HepG2 (cell line): ENCODE measurements around the gene JPH4. TPM values are rescaled to one million over a fixed set of nuclear protein-coding genes. Genes with fewer than 3 reads are reported as not detected.

Experiments used
- FOXK2 ChIP-seq: fragments of 450-650 bp; IDR thresholded peaks from 2 replicates; pipeline ENCODE4 v1.6.1; 2016
- HNF4G ChIP-seq, 2 experiments: sonication (generic) in 1 of 2; formaldehyde crosslinking in 1 of 2; IDR thresholded peaks; 2 replicates each; pipeline versions ENCODE4 v1.4.0 to v1.6.1; 2011 to 2020; ENCODE audit warnings: borderline replicate concordance in 2 of 2, low read depth in 2 of 2, mild to moderate bottlenecking in 2 of 2, low read length in 1 of 2, missing genetic modification reagents in 1 of 2, moderate library complexity in 1 of 2
- JUNB ChIP-seq: sonication (generic); formaldehyde crosslinking; IDR thresholded peaks from 2 replicates; pipeline ENCODE4 v1.8.0; 2022; ENCODE audit warnings: missing genetic modification reagents, mild to moderate bottlenecking, borderline replicate concordance
- KIAA2018 ChIP-seq: sonication (generic); formaldehyde crosslinking; IDR thresholded peaks from 2 replicates; pipeline ENCODE4 v1.5.0; 2020; ENCODE audit warnings: mild to moderate bottlenecking, missing genetic modification reagents, borderline replicate concordance
- NR1H2 ChIP-seq: sonication (generic); formaldehyde crosslinking; IDR thresholded peaks from 2 replicates; pipeline ENCODE4 v1.8.1; 2022; ENCODE audit warnings: low read depth, missing genetic modification reagents, borderline replicate concordance
- ONECUT2 ChIP-seq: sonication (generic); formaldehyde crosslinking; IDR thresholded peaks from 2 replicates; pipeline ENCODE4 v1.4.0; 2020; ENCODE audit warnings: missing genetic modification reagents
- SP2 ChIP-seq: sonication (generic); formaldehyde crosslinking; IDR thresholded peaks from 2 replicates; pipeline ENCODE4 v1.5.1; 2020; ENCODE audit warnings: mild to moderate bottlenecking, missing genetic modification reagents
- ZNF446 ChIP-seq: sonication (generic); formaldehyde crosslinking; IDR thresholded peaks from 2 replicates; pipeline ENCODE4 v1.5.0; 2020; ENCODE audit warnings: mild to moderate bottlenecking, missing genetic modification reagents
- polyA plus RNA-seq, 8 experiments: library from polyadenylated mRNA; depleted of rRNA in 3 of 8; stranded (reverse) in 7 of 8; unstranded in 1 of 8; fragments of >200 nt; fragmentation: Illumina TruSeq in 4 of 8; extraction: Trizol in 4 of 8; gene quantifications; 2 replicates each; pipeline versions ENCODE4 v1.2.1 to v1.2.3, GENCODE V29; 2011 to 2016; ENCODE audit warnings: low read depth in 4 of 8, missing spikeins in 1 of 8, mixed read lengths in 1 of 8; ENCODE audit not compliant: insufficient read depth in 1 of 8
- total RNA-seq, 5 experiments: library from RNA; depleted of rRNA; stranded (reverse); fragments of >200 nt; fragmentation: Illumina TruSeq; extraction: Trizol; gene quantifications; 2 replicates each; pipeline ENCODE4 v1.2.3, GENCODE V29; 2016; ENCODE audit warnings: low read depth in 1 of 5
- TF ChIP-seq, protein P1 (sequence below): sonication (generic); formaldehyde crosslinking; IDR thresholded peaks from one replicate; pipeline ENCODE4 v1.5.1; 2020; ENCODE audit warnings: mild to moderate bottlenecking, missing genetic modification reagents; ENCODE audit errors: not compliant biosample characterization
- TF ChIP-seq, protein P2 (sequence below): sonication (generic); formaldehyde crosslinking; IDR thresholded peaks from 2 replicates; pipeline ENCODE4 v1.5.1; 2020; ENCODE audit warnings: missing genetic modification reagents, mild to moderate bottlenecking, borderline replicate concordance

The JPH4 gene
- total and polyA plus RNA-seq, 2 of the 13 experiments (the other 11 are each of a cell fraction or from before 2014, with no cell fraction given) = 0.08 to 0.22 TPM

GRCh38 chr14:23550812-23551265 lies 27.8 kb downstream of the JPH4 start (continued):
- TF ChIP-seq, protein P1, sequence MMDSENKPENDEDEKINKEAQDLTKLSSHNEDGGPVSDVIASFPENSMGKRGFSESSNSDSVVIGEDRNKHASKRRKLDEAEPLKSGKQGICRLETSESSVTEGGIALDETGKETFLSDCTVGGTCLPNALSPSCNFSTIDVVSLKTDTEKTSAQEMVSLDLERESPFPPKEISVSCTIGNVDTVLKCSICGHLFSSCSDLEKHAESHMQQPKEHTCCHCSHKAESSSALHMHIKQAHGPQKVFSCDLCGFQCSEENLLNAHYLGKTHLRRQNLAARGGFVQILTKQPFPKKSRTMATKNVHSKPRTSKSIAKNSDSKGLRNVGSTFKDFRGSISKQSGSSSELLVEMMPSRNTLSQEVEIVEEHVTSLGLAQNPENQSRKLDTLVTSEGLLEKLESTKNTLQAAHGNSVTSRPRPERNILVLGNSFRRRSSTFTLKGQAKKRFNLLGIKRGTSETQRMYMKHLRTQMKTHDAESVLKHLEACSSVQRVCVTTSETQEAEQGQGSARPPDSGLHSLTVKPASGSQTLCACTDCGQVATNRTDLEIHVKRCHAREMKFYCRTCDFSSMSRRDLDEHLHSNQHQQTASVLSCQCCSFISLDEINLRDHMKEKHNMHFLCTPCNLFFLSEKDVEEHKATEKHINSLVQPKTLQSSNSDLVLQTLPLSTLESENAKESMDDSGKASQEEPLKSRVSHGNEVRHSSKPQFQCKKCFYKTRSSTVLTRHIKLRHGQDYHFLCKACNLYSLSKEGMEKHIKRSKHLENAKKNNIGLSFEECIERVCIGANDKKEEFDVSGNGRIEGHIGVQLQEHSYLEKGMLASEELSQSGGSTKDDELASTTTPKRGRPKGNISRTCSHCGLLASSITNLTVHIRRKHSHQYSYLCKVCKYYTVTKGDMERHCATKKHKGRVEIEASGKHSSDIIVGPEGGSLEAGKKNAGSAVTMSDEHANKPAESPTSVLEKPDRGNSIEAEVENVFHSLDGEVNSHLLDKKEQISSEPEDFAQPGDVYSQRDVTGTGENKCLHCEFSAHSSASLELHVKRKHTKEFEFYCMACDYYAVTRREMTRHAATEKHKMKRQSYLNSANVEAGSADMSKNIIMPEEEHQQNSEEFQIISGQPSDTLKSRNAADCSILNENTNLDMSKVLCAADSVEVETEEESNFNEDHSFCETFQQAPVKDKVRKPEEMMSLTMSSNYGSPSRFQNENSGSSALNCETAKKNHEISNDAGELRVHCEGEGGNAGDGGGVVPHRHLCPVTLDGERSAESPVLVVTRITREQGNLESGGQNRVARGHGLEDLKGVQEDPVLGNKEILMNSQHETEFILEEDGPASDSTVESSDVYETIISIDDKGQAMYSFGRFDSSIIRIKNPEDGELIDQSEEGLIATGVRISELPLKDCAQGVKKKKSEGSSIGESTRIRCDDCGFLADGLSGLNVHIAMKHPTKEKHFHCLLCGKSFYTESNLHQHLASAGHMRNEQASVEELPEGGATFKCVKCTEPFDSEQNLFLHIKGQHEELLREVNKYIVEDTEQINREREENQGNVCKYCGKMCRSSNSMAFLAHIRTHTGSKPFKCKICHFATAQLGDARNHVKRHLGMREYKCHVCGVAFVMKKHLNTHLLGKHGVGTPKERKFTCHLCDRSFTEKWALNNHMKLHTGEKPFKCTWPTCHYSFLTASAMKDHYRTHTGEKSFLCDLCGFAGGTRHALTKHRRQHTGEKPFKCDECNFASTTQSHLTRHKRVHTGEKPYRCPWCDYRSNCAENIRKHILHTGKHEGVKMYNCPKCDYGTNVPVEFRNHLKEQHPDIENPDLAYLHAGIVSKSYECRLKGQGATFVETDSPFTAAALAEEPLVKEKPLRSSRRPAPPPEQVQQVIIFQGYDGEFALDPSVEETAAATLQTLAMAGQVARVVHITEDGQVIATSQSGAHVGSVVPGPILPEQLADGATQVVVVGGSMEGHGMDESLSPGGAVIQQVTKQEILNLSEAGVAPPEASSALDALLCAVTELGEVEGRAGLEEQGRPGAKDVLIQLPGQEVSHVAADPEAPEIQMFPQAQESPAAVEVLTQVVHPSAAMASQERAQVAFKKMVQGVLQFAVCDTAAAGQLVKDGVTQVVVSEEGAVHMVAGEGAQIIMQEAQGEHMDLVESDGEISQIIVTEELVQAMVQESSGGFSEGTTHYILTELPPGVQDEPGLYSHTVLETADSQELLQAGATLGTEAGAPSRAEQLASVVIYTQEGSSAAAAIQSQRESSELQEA = no peak
- TF ChIP-seq, protein P2, sequence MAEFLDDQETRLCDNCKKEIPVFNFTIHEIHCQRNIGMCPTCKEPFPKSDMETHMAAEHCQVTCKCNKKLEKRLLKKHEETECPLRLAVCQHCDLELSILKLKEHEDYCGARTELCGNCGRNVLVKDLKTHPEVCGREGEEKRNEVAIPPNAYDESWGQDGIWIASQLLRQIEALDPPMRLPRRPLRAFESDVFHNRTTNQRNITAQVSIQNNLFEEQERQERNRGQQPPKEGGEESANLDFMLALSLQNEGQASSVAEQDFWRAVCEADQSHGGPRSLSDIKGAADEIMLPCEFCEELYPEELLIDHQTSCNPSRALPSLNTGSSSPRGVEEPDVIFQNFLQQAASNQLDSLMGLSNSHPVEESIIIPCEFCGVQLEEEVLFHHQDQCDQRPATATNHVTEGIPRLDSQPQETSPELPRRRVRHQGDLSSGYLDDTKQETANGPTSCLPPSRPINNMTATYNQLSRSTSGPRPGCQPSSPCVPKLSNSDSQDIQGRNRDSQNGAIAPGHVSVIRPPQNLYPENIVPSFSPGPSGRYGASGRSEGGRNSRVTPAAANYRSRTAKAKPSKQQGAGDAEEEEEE = 0 out of 2 replicates have a peak, but pooled peaks have one; percentile 12
- TF ChIP-seq JUNB (CRISPR knock-in tag) = peak; percentile 71; the same call in 1 of the 2 replicates
- TF ChIP-seq KIAA2018 (CRISPR knock-in tag) = no peak
- TF ChIP-seq HNF4G (IDR thresholded peaks at IDR 0.05; ENCODE audit: borderline replicate concordance, low read depth, low read length) = no peak
- no peak for TF ChIP-seq HNF4G (CRISPR knock-in tag; IDR thresholded peaks at IDR 0.05; ENCODE audit: borderline replicate concordance, low read depth)
- TF ChIP-seq ONECUT2 = no peak
- TF ChIP-seq FOXK2 = no peak
- peak; percentile 79 for TF ChIP-seq ZNF446 (CRISPR knock-in tag)
- peak; percentile 47; the same call in 1 of the 2 replicates for TF ChIP-seq SP2
- TF ChIP-seq NR1H2 (CRISPR knock-in tag) = 0 out of 2 replicates have a peak, but pooled peaks have one; percentile 81
